ENCODE measurements around the gene GFAP.

GFAP gene

DNA sequence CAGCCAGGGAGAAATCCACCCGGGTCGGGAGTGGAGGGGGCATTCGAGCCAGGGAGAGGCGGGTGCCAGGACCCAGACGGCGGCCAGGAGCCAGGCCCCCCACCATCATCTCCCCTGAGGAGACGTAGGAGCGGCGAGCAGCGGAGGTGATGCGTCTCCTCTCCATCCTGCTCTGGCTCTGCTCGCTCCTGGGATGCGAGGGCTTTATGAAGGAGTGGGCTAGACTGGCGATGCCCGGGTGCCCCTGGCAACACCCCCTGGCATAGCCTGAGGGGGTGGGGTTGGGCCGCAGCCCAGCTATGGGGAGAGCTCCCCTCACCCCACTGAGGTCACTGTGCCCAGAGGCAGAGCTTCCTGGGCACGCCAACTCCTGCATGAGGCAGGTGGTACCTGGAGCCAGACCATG, at the start of gene GFAP:
Gene GFAP, minus strand, starts transcription at position 180 of the 406 bp plus-strand sequence. Its CDS starts 14 bp downstream, at position 166.
- Histone ChIP-seq H3K4me3 (ENCODE audit: low read depth, low read length) (no peak within 1 kb of the TSS), H3K9me3 (ENCODE audit: severe bottlenecking) (no peaks in the 10 kb centered on the region), H3K36me3 (no peaks in the 10 kb centered on the region), H3K27ac (no peak within 1 kb of the TSS), H3K27me3 (ENCODE audit: insufficient read depth, low read depth, severe bottlenecking) (no peaks in the 10 kb centered on the region)
- no peak for DNase-seq
- TF ChIP-seq, protein P1, sequence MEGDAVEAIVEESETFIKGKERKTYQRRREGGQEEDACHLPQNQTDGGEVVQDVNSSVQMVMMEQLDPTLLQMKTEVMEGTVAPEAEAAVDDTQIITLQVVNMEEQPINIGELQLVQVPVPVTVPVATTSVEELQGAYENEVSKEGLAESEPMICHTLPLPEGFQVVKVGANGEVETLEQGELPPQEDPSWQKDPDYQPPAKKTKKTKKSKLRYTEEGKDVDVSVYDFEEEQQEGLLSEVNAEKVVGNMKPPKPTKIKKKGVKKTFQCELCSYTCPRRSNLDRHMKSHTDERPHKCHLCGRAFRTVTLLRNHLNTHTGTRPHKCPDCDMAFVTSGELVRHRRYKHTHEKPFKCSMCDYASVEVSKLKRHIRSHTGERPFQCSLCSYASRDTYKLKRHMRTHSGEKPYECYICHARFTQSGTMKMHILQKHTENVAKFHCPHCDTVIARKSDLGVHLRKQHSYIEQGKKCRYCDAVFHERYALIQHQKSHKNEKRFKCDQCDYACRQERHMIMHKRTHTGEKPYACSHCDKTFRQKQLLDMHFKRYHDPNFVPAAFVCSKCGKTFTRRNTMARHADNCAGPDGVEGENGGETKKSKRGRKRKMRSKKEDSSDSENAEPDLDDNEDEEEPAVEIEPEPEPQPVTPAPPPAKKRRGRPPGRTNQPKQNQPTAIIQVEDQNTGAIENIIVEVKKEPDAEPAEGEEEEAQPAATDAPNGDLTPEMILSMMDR (IDR thresholded peaks at IDR 0.05; ENCODE audit: low read depth, low read length): no peak

DNA sequence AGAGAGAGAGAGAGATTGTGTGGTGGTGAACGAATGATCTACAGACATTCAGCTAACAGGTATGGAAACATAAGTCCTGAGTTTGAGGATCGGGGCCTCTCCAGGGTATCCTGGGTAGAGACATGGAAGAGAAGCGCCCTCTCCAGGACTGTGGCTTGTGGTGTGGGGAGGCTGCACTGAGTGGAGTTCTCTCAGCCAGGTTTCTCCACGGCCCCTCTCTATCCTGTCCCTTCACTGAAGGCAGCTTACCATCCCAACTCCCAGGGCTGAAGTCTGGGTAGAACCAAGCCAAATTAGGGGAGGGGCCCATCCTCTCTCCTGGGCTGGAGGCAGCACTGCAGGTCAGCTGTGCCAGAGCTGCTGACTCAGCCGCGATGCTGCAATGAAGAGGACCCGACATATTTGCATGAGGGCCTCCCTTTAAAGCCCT, 46.6 kb upstream of the GFAP start:
- no peak overlapping the region for H3K27ac ChIP-seq
- TF ChIP-seq, protein P1 (IDR thresholded peaks at IDR 0.05; ENCODE audit: low read depth, low read length): peak; percentile 77
- peaks cover 2% of the 10 kb centered on the region for H3K9me3 ChIP-seq (ENCODE audit: severe bottlenecking)
- H3K27me3 ChIP-seq (ENCODE audit: insufficient read depth, low read depth, severe bottlenecking): no peaks in the 10 kb centered on the region
- no peak overlapping the region for H3K4me3 ChIP-seq (ENCODE audit: low read depth, low read length)
- DNase-seq: peak; percentile 61
- peaks cover 10% of the 10 kb centered on the region for H3K36me3 ChIP-seq

DNA sequence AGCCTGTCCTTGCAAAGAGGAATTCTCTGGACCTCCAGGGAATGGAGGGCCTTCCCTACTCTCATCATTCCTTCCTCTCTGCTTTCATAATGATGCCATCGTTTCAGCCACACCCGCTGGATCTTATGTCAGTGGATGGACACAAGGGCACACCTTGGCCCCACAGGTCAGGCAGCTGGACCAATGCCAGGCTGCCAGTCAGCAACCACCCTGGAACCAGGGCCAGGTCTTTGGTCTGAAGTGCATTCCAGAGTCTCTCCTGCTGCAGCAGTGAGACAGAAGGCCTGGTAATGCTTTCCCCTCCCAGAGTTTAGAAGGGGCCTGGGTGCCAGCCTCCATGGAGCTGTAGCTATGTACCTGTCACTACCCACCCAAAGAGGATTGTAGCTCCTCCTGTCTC, 45.4 kb upstream of the GFAP start:
- H3K9me3 ChIP-seq (ENCODE audit: severe bottlenecking): peaks cover 2% of the 10 kb centered on the region
- H3K36me3 ChIP-seq: peaks cover 10% of the 10 kb centered on the region
- 0 out of 2 replicates have a peak overlapping the region, but pooled peaks have one; percentile 6 for H3K27ac ChIP-seq
- TF ChIP-seq, protein P1 (IDR thresholded peaks at IDR 0.05; ENCODE audit: low read depth, low read length): no peak
- no peak overlapping the region for H3K4me3 ChIP-seq (ENCODE audit: low read depth, low read length)
- DNase-seq: no peak
- no peaks in the 10 kb centered on the region for H3K27me3 ChIP-seq (ENCODE audit: insufficient read depth, low read depth, severe bottlenecking)

DNA sequence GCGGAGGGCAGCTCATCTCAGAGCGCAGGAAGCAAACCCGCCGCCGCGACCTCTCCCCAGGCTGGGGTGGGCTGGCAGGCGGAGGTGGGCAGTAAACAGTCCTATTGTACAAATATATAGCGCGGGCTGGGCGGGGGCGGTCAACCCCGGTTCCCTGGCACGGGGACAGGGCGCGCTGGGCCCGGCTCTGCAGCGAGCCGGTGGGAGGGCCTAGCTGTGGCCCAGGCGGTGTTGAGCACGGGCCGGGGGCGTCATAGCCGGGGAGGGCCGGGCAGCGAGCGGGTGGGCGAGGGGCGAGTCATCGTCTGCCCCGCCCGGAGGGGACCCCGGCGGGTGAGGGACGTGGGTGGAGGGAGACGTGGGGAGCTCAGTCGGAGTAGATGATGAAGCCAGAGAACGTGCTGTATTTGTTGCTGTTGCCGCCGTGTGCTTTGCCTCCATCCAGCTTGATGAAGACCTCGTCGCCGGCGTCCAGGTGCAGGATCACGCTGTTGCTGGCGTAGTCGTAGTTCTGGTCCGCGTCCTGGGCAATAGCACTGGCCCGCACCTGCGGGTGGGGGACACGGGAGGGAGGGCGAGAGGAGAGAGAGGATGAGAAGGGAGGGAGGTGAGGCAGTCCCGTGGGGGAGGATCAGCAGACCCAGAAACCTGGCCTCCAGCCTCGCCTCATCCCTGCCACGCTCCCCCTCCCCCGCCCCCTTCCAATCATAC, 44.7 kb upstream of the GFAP start:
- TF ChIP-seq, protein P1 (IDR thresholded peaks at IDR 0.05; ENCODE audit: low read depth, low read length): no peak
- no peak for DNase-seq
- Histone ChIP-seq H3K9me3 (ENCODE audit: severe bottlenecking) (no peaks in the 10 kb centered on the region), H3K4me3 (ENCODE audit: low read depth, low read length) (no peak overlapping the region), H3K27me3 (ENCODE audit: insufficient read depth, low read depth, severe bottlenecking) (no peaks in the 10 kb centered on the region), H3K36me3 (peaks cover 10% of the 10 kb centered on the region), H3K27ac (no peak overlapping the region)

DNA sequence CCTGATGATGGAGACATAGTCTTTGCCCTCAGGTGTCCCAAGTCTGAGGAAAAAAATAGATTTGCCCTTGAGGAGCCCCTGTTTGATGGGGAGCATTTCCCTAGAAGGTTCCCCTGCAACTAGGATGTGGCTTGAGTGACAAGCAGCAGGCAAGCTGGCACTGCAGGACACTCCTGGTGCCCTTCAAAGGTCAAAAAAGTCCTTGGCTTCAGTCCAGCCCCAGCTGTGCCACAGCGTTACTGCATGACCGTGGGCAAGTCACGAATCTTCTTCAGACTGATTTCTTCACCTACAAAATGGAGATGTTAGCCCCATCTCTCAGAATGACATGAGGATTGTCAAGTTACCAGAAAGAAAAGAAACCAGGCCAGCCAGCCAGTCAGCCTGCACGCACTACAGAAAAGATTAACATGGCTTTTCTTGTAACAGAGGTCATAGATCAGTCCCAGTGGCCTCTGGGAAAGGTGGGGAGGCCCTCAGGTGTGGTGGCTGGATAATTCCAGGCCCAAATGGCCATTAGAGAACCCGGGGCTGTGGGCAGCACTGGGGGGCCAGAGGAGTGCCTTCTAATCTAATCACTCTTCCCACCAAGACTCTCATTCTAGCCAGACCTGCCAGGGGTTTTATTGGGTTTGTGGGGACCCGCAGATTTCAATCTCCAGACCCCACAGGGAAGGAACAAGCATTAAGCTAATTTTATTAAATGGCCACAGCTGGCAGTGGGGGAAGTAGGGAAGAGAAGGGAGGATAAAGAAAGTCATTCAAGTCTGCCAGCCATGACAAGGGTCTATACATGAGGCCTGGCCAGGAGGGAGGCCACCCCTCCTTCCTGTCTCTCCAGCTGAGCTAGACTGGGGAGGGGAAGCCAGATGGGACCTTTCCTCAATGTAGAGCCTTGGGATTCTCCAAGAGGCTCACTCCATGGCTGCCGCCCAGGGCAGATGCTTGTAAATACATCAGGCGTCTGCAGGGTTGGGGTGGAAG, 42.0 kb upstream of the GFAP start:
- Histone ChIP-seq H3K36me3 (peaks cover 10% of the 10 kb centered on the region), H3K4me3 (ENCODE audit: low read depth, low read length) (no peak overlapping the region), H3K27ac (peak overlapping the region; percentile 38), H3K9me3 (ENCODE audit: severe bottlenecking) (no peaks in the 10 kb centered on the region), H3K27me3 (ENCODE audit: insufficient read depth, low read depth, severe bottlenecking) (no peaks in the 10 kb centered on the region)
- DNase-seq: no peak
- TF ChIP-seq, protein P1 (IDR thresholded peaks at IDR 0.05; ENCODE audit: low read depth, low read length): no peak

Data from WERI-Rb-1 (cell line).